Uterus (tissue), 2 donors: ENCODE results near the gene EFHC1.

ENCODE experiments used
- POLR2A ChIP-seq, 2 donors: fragments of 450-650 bp; IDR thresholded peaks; one replicate each; pipeline ENCODE4 v1.6.1; 2016; ENCODE audit warnings: antibody characterized with exemption in 2 of 2, mild to moderate bottlenecking in 1 of 2, moderate library complexity in 1 of 2
- TF ChIP-seq, protein P1 (sequence below), 4 experiments: fragments of 200-600 bp in 2 of 4; fragments of 450-650 bp in 2 of 4; sonication (generic) in 2 of 4; IDR thresholded peaks; one replicate each; pipeline ENCODE4 v1.5.1; 2016 to 2019; ENCODE audit warnings: antibody characterized with exemption in 4 of 4, mild to moderate bottlenecking in 2 of 4, moderate library complexity in 1 of 4

- TF ChIP-seq, protein P1, sequence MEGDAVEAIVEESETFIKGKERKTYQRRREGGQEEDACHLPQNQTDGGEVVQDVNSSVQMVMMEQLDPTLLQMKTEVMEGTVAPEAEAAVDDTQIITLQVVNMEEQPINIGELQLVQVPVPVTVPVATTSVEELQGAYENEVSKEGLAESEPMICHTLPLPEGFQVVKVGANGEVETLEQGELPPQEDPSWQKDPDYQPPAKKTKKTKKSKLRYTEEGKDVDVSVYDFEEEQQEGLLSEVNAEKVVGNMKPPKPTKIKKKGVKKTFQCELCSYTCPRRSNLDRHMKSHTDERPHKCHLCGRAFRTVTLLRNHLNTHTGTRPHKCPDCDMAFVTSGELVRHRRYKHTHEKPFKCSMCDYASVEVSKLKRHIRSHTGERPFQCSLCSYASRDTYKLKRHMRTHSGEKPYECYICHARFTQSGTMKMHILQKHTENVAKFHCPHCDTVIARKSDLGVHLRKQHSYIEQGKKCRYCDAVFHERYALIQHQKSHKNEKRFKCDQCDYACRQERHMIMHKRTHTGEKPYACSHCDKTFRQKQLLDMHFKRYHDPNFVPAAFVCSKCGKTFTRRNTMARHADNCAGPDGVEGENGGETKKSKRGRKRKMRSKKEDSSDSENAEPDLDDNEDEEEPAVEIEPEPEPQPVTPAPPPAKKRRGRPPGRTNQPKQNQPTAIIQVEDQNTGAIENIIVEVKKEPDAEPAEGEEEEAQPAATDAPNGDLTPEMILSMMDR (IDR thresholded peaks at IDR 0.05), result no peak
- TF ChIP-seq POLR2A (IDR thresholded peaks at IDR 0.05), result no peak
These were observed 103.4 kb downstream of the EFHC1 start for GRCh38 chr6:52523378-52524142.
